NCI-H69 (cell line): ENCODE results near the gene TP73.

Experiments
- DNase-seq: peaks from one replicate; lab custom pipeline; 2025; lab: John Stamatoyannopoulos, UW

Gene TP73

GRCh38 chr1:3653286-3653618 is 936 bp downstream of the TP73 start:
- no peak for DNase-seq

GRCh38 chr1:3654549-3655281 is 2.4 kb downstream of the TP73 start:
- DNase-seq, result no peak

- DNase-seq, result no peak
Measured at GRCh38 chr1:3656450-3657095, 4.3 kb downstream of the TP73 start.

DNA sequence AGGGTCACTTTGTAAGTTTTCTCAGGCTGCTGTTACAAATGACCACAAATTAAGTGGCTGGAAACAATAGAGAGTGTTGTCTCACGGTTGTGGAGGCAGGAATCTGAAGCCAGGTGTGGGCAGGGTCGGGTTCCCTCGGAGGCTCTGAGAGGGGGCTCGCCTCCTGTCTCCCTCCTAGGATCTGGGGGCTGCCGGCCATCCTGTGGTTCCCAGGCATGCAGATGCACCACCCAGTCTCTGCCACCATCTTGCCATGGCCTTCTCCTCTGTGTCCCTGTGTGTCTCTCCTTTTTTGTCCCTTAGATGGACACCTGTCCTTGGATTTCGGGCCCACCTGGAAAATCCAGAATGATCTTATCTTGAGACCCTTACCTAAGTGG is 4.8 kb downstream of the TP73 start:
- DNase-seq, result peak; percentile 49

DNA sequence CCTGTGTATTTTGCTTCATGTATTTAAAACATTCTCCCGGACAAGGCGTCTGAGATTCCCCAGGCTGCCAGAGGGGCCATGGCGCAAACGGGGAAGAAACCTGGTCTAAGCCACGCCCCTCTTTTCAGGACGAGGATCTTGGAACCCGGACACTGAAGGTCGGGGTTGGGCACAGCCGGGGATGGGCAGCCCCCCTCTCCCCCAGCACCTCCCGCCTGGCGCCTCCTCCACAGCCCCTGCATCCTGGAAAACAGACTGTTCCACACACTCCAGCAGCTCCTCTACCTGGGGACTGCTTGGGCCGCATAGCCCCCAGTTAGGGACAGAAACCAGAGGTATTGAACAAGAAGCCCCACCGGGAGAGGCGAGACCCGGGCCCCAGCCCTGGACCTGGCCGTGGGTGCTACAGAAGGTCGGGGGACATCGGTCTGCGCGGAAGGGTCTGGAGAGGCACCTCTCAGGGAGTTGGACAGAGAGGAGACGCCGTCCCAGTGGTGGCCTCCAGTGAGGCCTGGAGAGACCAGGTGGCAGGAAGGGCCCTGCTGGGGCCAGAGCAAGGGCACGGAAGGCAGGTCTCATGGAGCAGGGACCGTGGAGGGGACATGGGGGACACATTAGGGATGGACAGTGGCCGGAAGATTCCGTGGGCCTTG is 5.4 kb downstream of the TP73 start:
- peak; percentile 50 for DNase-seq

DNA sequence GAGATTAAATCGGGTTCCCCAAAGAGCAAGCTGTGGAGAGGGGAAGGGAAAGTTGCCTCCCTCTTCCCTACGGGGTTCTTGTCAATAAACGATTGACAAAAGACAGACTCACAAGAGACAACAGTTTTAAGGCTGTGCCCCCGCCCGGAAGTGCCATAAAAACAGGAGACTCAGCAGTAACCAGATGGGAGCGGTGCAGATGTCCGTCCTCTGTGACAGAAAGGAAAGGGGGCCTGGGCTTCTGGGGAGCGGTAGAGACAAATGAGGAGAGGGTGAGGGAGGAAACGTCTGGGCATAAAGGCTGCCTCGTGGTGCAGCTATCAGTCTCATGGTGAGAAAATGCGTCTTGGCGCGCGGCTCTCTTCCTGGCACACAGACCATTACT is 5.9 kb downstream of the TP73 start:
- DNase-seq, result peak; percentile 89

- DNase-seq, result no peak
Measured at GRCh38 chr1:3659093-3659492, 6.8 kb downstream of the TP73 start.

DNA sequence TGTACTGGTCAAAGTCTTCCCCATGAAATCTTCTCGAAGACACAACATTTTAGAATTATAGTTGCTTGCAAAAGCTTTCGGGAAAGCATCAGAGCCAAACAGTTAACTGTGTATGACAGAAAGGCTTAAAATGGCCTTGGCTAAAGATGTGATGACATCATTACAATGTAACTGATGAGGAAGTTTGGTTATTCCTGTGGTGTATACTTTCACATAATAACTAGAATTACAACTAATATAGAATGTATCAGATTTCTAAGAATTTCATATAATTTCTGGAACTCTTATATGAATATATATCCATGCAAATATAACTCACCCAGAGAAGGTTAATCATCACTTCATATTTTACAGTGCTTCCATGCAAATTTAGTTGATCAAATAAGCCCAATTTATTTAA is 8.4 kb downstream of the TP73 start:
- peak; percentile 3 for DNase-seq

DNA sequence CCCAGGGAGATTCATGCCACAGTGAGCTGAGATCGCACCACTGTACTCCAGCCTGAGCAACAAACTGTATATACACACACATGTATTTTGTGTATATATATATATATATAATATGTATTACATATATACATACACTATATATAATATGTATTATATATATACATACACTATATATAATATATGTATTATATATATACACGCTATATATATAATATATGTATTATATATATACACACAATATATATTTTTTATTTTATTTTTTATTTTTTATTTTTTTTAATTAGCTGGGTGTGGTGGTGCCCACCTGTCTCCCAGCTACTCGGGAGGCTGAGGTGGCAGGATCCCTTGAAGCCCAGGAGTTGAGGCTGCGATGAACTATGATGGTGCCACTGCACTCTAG is 9.3 kb downstream of the TP73 start:
- DNase-seq, result no peak

DNA sequence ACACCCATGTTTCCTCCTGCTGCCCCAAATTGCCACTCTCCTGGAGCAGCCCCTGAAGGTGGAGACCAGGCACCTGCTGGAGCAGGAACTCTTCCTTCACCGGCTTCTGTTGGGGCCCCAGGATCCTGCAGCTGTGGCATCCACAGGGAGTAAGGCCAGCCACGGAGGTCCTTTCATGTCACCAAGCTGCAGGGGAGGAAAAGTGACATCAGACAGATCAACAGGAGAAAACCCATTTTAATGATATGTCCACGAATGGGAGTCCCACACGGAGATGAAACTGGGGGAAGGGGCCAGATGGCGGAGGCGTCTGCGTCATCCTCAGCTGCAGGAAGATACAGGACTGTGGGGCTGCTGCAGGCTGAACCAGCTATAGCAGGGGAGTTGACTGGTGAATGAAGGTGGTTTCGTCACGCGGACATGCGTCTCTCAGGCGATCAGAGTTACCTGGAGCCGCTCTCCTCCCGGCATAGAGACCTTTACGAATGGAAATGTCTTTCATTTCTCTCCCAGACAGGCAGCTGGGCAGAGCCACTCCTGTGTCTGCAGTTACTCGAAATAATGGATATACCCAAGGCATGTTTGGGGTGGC is 9.9 kb downstream of the TP73 start:
- DNase-seq, result peak; percentile 8

DNA sequence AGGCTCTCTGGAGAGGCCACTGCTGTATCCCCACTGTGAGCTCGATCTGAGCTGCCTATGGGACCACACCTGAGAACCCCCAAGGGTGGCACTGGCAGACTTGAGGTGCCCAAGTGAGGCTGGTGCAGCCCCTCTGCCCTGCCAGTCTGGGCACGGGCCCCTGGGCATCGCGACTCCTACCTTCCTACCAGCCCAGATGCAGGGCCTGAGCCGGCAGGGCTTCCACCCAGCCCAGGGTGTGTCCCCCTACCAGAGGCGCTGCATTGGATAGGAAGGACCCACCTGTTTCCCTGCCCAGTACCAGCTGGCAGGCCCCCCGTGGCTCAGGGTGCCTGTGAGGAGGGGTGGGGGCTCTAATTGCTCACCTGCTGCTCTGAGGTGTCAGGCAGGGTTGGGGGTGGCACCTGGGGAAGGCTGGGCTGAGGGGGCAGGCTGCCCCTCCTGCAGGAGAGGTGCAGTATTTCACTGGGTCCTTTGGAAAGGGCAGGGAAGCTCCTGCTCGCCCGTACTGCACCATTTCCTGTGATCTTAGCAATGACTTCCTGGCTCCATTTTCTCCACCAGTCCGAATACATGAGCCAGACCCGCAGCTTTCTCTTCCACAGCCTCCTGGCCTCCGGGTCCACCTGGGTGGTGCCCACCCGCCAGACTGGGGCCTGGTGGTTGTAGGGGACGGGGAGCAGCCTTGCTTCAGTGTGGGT is 11.8 kb downstream of the TP73 start:
- peak; percentile 86 for DNase-seq

DNA sequence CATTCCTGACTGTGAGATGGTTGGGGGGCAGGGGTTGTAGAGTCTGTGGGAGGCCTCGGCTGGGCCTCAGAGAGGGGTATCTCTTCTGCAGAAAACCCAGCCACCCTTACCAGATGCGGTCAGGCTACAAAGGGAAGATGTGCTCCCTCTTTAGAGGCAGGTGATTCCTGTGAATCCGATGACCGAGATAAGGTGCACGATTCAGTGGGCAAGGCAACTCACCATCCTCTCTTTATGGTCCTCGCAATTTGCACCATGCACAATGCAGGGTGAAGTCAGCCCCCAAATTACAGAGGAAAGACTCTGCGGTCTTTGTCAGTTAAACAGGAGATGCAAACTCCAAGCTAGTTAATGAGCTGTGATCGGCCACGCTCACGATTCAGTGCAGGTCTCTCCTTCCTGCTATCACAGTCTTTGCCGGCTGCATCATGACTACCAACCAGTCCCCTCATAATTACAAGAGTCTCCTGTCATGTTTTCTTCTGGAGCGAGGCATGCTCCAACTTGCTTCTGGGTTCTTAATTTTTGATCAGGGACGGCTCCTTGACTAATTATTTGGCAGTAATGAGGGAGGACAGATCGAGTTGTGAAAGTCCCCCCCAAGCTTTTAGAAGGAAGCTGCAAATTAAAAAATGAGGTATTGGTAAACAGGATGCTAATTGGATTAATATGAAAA is 12.5 kb downstream of the TP73 start:
- DNase-seq, result peak; percentile 51

- peak; percentile 53 for DNase-seq
Measured at GRCh38 chr1:3668148-3668547, 15.8 kb downstream of the TP73 start.

- DNase-seq, result peak; percentile 94
Measured at GRCh38 chr1:3668585-3669300, 16.4 kb downstream of the TP73 start.

- peak; percentile 29 for DNase-seq
Measured at GRCh38 chr1:3669421-3669821, 17.1 kb downstream of the TP73 start.

DNA sequence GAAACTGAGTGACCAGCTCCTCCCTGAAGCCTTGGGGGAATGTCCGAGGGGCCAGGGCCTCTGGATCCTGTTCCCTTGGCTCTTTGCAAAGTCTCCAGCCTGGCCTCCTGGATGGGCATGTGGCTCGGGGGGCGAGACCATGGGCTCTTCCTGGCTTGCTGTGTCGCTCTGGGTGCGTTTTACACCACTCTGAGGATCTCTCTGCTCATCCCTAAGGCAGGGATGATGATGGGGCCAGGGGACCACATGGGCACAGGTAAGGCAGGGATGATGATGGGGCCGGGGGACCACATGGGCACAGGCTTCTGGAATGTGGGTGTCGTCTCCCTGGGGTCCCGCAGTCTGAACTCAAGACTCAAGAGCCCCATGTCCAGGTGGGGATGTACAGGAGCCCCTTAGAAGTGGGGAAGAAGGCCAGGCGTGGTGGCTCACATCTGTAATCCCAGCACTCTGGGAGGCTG is 17.7 kb downstream of the TP73 start:
- no peak for DNase-seq

GRCh38 chr1:3670823-3671265 is 18.5 kb downstream of the TP73 start:
- peak; percentile 44 for DNase-seq

DNA sequence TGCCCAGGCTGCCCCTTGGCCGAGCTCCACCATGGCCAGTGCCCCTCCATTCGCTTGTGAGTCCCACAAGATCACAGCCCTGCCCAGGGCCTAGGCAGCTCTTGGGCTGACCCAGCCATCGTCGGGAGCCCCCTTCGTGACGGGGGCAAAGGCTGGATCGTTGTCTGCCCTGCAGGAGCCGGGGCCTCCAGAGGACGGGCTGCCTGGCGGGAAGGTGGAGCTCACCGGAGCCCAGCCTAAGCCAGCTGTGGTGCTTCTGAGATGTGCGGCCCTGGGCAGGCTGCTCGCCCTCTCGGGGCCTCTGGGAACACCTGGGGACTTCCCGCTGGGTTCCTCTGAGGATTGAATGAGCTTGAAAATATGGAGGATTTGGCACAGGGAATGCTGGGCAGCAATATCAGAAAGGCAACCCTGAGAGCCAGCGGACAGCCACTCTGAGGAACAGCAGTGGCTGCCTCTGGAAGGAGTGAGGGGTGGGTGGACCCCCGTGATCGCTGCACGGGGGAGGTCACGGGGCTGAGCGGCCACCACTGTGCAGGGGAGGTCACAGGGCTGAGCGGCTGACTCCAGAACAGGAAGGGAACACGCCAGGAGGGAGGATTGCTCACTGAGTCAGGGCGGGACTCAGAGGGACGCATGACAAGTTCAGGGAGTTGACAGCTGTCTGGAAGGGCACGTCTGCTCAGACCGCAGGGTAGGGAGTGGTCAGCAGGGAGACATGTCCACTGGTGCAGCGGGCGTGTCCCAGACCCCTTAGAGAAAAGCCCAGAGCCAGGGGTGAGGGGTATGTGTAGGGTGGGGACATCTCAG is 19.3 kb downstream of the TP73 start:
- DNase-seq, result peak; percentile 70

DNA sequence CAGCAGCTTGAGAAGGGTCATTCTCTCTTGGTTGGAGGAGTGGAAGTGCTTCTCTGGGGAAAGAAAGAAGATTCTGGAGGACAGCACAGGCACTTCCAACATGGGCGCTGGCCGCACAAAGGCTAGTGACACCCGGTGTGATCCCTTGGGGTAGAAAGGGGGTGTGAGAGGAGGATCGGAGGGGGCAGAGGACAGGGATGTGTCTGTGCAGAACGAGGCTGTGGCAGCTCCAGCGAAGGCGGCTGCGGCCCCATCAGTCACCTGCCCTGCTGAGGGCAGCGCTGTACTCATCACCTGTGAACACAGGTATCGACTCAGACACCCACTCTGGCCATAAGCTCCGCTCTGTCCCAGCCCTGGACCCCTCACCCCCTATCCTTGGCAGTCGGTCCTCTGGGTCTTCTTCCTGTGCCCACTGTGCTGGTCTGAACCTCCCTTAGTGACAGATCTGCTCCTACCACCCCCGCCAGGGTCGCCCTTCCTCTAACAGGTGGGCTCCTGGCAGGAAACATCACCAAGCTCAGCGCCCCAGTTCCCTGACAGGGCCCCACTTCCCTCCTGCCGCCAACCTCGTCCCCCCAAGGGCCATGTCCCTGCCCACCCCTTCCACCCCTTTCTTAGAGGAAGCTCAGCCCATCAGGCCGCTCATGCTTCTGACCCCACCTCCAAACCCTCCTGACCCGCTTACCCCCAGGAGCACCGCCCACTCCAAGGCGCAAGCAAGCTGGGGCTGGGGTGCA is 20.1 kb downstream of the TP73 start:
- DNase-seq, result no peak
